Central memory CD4-positive, alpha-beta T cell (primary cell): ENCODE measurements around the gene CEACAM19.
"Not testable (repeated sequence)": the region's sequence is repeated elsewhere in the genome, so short reads cannot be mapped to it uniquely, and the experiment has no call there.

Experiments used
- DNase-seq: peaks from one replicate; pipeline ENCODE4 v3.0.0; 2022

Gene CEACAM19

DNA sequence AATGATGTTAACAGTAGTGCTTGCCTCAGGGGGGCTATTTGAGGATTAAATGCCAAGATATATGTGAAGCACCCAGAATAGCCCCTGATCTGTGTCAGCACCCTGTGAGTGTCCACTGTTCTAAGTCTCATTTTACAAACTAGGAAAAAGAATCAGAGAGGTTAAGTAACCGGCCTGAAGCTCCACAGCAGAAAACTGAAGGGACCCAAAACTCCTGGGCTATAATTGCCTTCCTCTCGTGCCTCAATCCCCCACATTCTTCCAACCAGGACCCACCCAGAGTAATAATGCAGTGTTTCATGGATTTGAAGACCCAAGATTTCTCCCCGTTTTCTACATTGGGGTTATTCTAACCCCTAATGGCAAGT lies 25.2 kb upstream of the CEACAM19 start:
- DNase-seq: no peak

GRCh38 chr19:44647144-44647543 lies 24.1 kb upstream of the CEACAM19 start:
- no peak for DNase-seq

DNA sequence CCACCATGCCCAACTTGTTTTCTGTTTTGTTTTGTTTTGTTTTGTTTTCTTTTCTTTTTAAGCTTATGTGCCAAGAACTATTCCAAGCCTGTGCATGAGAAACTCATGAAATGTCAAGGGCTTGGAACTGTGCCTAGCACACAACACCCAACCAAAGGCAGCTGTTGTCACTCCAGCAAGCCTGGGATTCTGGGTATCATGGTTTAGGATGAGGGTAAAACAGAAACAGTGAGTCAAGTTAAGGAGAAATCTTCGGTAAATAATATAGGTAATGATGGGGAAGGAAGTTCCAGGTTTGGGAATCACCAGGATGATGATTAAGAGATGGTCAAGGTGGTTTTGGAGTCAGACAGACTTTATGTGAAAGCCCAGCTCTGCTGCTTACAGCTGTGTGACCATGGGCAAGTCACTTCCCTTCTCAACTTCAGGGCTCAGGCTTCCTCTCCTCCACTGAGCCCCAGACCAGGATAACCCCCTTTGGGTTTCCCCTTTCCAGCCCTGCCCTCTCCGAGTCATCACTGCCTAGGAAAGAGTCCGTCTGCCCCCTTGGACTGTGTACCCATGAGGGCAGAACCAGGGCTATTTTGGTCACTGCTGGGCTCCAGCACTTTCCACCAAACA lies 22.5 kb upstream of the CEACAM19 start:
- DNase-seq: no peak

GRCh38 chr19:44649578-44650145 lies 21.6 kb upstream of the CEACAM19 start:
- no peak for DNase-seq

GRCh38 chr19:44653343-44653742 lies 17.9 kb upstream of the CEACAM19 start:
- DNase-seq: no peak

DNA sequence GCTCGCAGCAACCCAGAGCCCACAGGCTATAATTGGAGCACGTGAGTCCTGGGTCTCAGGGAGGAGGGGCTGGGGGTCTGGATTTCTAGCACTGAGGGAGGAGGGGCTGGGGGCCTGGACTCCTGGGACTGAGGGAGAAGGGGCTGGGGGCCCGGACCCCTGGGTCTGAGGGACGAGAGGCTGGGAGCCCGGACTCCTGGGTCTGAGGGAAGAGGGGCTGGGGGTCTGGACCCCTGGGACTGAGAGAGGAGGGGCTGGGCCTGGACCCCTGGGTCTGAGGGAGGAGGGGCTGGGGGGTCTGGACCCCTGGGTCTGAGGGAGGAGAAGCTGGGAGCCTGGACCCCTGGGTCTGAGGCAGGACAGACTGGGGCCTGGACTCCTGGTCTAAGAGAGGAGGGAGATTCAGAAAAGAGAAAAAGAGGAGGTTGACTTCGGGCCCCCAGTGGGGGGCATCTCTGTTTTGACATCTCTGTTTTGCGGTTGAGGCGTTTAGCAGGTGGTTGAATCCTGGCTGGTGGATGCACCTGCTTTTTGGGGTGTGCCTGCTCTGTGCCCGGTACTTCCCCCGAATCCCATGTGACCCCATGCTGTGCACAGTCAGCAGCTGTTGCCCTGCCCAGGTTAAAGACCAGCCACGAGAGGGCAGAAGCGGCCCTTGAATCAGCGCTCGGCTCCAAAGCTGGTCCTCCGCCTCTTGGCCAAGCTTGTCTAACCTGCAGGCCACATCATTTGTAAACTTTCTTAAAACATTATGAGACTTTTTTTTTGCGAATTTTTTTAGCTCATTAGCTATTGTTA lies 17.1 kb upstream of the CEACAM19 start:
- peak; percentile 56 for DNase-seq

DNA sequence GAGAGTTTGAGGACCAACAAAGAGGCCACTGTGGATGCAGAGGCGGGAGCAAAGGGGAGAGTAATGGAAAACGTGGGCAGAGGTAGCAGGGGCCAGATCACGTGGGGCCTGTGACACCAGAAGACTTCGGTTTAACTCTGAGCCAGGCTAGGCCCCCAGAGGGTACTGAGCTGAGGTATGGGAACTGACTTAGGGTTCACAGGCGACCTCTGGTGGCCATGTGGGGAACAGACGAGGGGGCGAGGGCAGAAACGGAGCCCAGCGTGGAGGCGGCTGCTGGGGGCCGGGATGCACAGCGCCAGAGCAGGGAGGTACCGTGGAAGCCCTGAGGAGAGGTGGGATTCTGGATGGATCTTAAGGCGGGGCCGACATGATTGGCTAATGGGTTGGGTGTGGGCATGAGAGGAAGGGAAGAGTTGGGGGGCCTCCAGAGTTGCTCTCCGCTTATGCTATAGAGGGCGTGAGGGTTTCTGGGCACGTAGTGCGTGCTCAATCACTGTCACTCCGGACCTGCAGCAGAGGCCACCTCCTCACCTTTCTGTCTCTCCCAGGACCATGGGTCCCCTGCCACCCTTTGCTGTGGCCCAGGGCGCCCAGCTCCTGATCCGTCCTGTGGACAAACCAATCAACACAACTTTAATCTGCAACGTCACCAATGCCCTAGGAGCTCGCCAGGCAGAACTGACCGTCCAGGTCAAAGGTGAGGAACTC lies 13.9 kb upstream of the CEACAM19 start:
- peak; percentile 34 for DNase-seq

DNA sequence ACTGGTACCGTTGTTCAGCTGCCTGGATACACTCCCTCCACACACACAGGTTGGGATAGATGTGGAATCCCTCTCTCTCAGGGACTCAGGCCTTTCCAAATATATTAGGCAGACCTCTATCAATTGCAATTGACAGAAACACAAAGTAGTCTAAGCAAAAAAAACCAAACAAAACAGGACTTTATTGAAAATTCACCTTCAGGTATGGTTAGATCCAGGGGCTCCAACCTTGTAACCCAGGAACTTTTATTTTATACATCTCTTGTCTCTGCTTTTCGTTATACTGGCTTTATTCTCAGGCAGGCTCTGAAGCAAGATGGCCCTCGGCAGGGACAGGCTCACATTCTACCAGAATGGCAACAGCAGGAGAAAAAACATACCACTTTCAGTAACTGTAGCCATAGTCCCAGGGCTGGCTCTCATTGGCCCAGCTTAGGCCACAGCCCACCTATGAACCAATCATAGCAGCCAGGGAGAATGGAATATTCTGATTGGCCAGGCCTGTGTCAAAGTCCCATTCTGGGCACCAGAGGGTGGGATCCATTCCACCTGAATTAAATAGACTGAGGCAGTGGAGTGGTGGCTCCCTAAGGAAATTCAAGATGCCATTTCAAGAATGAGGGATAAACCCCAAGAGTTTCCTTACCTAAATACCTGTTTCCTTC lies 13.1 kb upstream of the CEACAM19 start:
- no peak for DNase-seq

GRCh38 chr19:44660081-44660480 lies 11.2 kb upstream of the CEACAM19 start:
- DNase-seq: no peak

GRCh38 chr19:44661205-44661604 lies 10.1 kb upstream of the CEACAM19 start:
- no peak for DNase-seq

- no peak for DNase-seq
Observed at GRCh38 chr19:44661904-44662303, 9.4 kb upstream of the CEACAM19 start.

- DNase-seq: no peak
Observed at GRCh38 chr19:44662691-44663385, 8.4 kb upstream of the CEACAM19 start.

- DNase-seq: no peak
Observed at GRCh38 chr19:44663996-44664395, 7.3 kb upstream of the CEACAM19 start.

DNA sequence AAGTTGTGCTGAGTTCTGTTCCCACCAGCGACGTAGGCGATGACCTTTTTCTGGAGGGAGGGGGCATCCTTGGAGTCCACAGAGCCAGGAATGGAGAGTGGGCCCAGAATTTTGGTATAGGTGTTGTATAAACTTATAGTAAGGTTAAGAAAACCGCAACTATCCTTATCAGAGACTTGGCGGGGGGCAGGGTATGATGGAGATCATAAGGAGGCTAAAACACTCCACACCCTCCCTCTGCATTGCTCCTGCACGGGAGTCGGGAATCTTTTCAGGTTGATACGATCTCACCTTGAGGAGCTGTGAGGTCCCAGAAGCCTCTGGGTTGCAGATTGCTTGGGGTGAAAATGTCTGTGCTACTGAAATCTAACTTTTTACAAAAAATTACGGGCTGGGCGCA lies 6.3 kb upstream of the CEACAM19 start:
- DNase-seq: no peak

DNA sequence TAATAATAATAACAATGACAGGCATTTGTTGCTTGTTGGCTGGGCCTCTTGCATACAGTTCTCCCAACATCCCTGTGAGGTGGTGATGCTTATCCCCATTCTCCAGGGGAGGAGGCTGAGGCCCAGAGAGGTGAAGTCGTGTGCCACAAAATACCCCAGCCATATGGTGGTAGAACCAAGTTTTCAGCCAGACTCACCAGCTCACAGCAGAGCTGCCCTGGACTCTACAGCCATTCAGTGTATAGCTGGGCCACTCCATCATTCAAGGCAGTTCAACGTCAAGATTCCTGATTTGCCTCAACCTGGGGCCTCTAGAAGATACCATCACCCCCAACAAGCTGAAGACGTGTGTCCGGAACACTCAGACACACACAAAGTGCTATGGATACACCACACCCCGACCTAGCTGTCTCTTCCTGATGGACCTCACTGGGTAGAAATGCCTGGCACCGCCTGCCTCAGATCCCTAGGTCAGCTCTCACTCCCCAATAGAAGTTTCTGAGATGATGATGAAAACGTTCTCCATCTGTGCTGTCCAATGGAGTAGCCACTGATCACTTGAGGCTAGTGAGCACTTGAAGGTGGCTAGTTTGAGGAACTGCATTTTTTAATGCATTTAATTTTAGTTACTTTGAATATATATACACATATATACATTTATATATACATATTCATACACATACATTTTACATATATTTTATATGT lies 4.3 kb upstream of the CEACAM19 start:
- DNase-seq: no peak

DNA sequence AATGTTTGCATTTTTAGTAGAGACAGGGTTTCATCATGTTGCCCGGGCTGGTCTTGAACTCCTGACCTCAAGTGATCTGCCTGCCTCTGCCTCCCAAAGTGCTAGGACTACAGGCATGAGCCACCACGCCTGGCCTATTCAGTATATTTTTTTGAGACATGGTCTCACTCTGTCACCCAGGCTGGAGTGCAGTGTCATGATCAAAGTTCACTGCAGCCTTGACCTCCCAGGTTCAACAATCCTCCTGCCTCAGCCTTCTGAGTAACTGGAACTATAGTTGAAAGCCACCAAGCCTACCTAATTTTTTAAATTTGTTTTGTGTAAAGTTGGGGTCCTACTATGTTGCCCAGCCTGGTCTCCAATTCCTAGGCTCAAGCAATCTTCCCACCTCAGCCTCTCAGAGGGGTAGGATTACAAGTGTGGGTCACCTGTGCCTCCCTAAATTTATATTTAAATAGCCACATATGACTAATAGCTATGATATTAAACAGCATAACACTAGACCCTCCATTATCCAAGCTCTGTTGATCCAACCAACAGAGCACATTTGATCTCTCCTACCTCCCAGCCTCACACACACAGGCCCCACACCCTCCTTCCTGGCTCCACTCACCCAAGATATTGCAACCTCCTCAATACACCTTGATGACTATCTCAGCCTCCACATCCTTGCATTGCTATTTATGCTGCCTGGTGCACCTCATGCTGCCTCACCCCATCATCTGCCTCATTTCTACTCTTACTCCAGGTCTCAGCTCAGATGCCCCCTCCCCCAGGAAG lies 2.1 kb upstream of the CEACAM19 start:
- DNase-seq: no peak

DNA sequence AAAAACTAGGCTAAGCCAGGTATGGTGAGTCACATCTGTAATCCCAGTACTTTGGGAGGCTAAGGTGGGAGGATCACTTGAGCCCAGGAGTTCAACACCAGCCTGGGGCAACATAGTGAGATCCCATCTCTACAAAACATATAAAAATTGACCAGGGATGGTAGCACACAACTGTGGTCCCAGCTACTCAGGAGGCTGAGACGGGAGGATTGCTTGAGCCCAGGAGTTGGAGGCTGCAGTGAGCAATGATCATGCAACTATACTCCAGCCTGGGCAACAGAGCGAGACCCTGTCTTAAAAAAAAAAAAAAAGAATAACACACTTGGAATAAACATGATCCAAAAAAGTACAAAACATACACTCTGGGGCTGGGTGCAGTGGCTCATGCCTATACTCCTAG lies 1.3 kb upstream of the CEACAM19 start:
- not testable (repeated sequence) for DNase-seq

DNA sequence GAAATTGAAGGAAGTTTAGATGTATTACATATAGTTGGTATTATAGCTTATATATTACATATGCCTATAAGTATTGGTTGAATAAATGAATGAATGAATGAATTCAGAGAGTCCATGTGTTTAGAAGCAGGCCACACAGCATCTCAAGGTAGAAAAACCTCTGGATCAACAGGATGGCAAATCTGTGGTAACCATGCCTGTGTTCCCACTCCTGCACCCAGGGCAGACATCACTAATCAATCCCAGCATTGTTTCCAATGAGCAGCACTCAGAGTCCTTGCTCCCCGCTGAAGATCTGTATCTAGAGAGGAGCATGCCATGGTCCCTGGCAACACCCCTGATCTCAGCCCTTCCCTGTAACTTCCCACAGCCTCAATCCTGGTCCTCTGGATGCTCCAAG lies 944 bp downstream of the CEACAM19 start:
- DNase-seq: no peak

DNA sequence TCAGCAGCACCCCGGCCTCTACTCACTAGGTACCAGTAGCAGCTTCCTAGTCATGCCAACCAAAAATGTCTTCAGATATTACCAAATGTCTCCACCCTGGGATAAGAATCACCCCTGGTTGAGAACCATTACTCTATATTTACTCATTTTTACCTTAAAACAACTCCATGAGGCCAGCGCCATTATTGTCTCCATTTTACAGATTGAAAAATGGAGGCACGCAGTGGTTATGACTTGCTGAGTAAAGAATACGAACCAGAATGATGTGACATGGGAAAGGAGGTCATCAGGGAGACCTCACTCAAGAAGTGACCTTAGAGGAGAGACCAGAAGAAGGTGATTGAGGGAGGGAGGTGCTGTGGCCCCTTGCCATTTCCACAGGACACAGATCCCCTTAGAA lies 2.2 kb downstream of the CEACAM19 start:
- no peak for DNase-seq

GRCh38 chr19:44675521-44675920 lies 4.2 kb downstream of the CEACAM19 start:
- DNase-seq: no peak
